Activated CD4-positive, alpha-beta T cell treated with anti-CD3 and anti-CD28 coated beads, Interleukin-2, amount 10 ng/mL, durations not matched to agents 24 days and 14 days (primary cell): ENCODE results near the gene AGTRAP. TPM values are rescaled to one million over a fixed set of nuclear protein-coding genes. Genes with fewer than 3 reads are reported as not detected.

ENCODE experiments used
- DNase-seq: peaks from one replicate; pipeline ENCODE4 v3.0.0; 2022
- H3K27ac Mint-ChIP-seq: one replicate; pipeline ENCODE4 v1.8.0; 2022; ENCODE audit warnings: mild to moderate bottlenecking, mixed read lengths
- H3K27me3 Mint-ChIP-seq: one replicate; pipeline ENCODE4 v1.8.0; 2022; ENCODE audit warnings: mixed read lengths
- H3K36me3 Mint-ChIP-seq: one replicate; pipeline ENCODE4 v1.8.0; 2022; ENCODE audit warnings: low read depth, mild to moderate bottlenecking, mixed read lengths
- H3K4me1 Mint-ChIP-seq: one replicate; pipeline ENCODE4 v1.8.0; 2021; ENCODE audit warnings: mixed read lengths
- H3K4me3 Mint-ChIP-seq: one replicate; pipeline ENCODE4 v1.8.0; 2022; ENCODE audit warnings: mild to moderate bottlenecking, moderate library complexity, mixed read lengths
- H3K9me3 Mint-ChIP-seq: one replicate; pipeline ENCODE4 v1.8.0; 2021; ENCODE audit warnings: mixed read lengths
- intact Hi-C: fragments of 100-400 bp; cut with micrococcal nuclease; formaldehyde crosslinking; loops from one replicate; pipeline ENCODE4 v1.15.1; 2023
- total RNA-seq: library from RNA; stranded (reverse); gene quantifications from 2 replicates; pipeline ENCODE4 v1.2.3, GENCODE V29; 2022

Gene AGTRAP
- total RNA-seq, 1 donor from 2014 or later = 14.0 TPM

GRCh38 chr1:11735531-11735853 lies 444 bp upstream of the AGTRAP start:
- Mint-ChIP-seq H3K4me1 (peaks cover 51% of the 10 kb centered on the region), H3K27ac (no peak overlapping the region), H3K4me3 (peak overlapping the region; percentile 98), H3K27me3 (no peaks in the 10 kb centered on the region), H3K9me3 (no peaks in the 10 kb centered on the region), H3K36me3 (peaks cover 2% of the 10 kb centered on the region)
- DNase-seq = no peak
- intact Hi-C loops = loop anchor here (5.0 to 10.0 kb wide), 3 partner anchors 73 to 461 kb away; partner anchors contain the start of genes FBXO6 and UBIAD1

- intact Hi-C loops = loop anchor here (2.0 to 10.0 kb wide), 4 partner anchors 70 to 462 kb away; partner anchors contain the start of genes CLCN6, FBXO6 and UBIAD1
- DNase-seq = peak; percentile 85
- H3K9me3 Mint-ChIP-seq = no peaks in the 10 kb centered on the region
- no peak overlapping the region for H3K27ac Mint-ChIP-seq
- peaks cover 4% of the 10 kb centered on the region for H3K36me3 Mint-ChIP-seq
- H3K27me3 Mint-ChIP-seq = no peaks in the 10 kb centered on the region
- peaks cover 55% of the 10 kb centered on the region for H3K4me1 Mint-ChIP-seq
- peak overlapping the region; percentile 98 for H3K4me3 Mint-ChIP-seq
Observed at GRCh38 chr1:11736746-11737639, 1.1 kb downstream of the AGTRAP start.

GRCh38 chr1:11738096-11738495 lies 2.2 kb downstream of the AGTRAP start:
- Mint-ChIP-seq H3K4me3 (no peak overlapping the region), H3K27me3 (no peaks in the 10 kb centered on the region), H3K4me1 (peaks cover 57% of the 10 kb centered on the region), H3K9me3 (no peaks in the 10 kb centered on the region), H3K36me3 (peaks cover 7% of the 10 kb centered on the region), H3K27ac (no peak overlapping the region)
- DNase-seq = no peak
- intact Hi-C loops = loop anchor here (5.0 to 10.0 kb wide), 3 partner anchors 76 to 463 kb away; partner anchors contain the start of genes FBXO6 and UBIAD1

- H3K4me1 Mint-ChIP-seq = peaks cover 55% of the 10 kb centered on the region
- H3K9me3 Mint-ChIP-seq = no peaks in the 10 kb centered on the region
- no peaks in the 10 kb centered on the region for H3K27me3 Mint-ChIP-seq
Observed at GRCh38 chr1:11738783-11739182, 2.8 kb downstream of the AGTRAP start.

GRCh38 chr1:11740258-11741192 lies 4.6 kb downstream of the AGTRAP start:
- no peaks in the 10 kb centered on the region for H3K9me3 Mint-ChIP-seq
- intact Hi-C loops = no loop called here
- peak overlapping the region; percentile 68 for H3K4me3 Mint-ChIP-seq
- peak overlapping the region; percentile 16 for H3K27ac Mint-ChIP-seq
- H3K27me3 Mint-ChIP-seq = no peaks in the 10 kb centered on the region
- DNase-seq = peak; percentile 83
- peaks cover 54% of the 10 kb centered on the region for H3K4me1 Mint-ChIP-seq
- peaks cover 7% of the 10 kb centered on the region for H3K36me3 Mint-ChIP-seq

More at GRCh38 chr1:11738783-11739182, 2.8 kb downstream of the AGTRAP start:
- no peak for DNase-seq
- peaks cover 7% of the 10 kb centered on the region for H3K36me3 Mint-ChIP-seq
- no peak overlapping the region for H3K27ac Mint-ChIP-seq
- intact Hi-C loops = loop anchor here (5.0 to 10.0 kb wide), 3 partner anchors 76 to 464 kb away; partner anchors contain the start of genes FBXO6 and UBIAD1
- H3K4me3 Mint-ChIP-seq = no peak overlapping the region

- Mint-ChIP-seq H3K27me3 (no peaks in the 10 kb centered on the region), H3K27ac (no peak overlapping the region), H3K4me3 (peak overlapping the region; percentile 68), H3K9me3 (no peaks in the 10 kb centered on the region), H3K4me1 (peaks cover 52% of the 10 kb centered on the region), H3K36me3 (peaks cover 7% of the 10 kb centered on the region)
- no peak for DNase-seq
- intact Hi-C loops = no loop called here
Observed at GRCh38 chr1:11741482-11741881, 5.5 kb downstream of the AGTRAP start.

GRCh38 chr1:11741919-11742558 lies 6.1 kb downstream of the AGTRAP start:
- peak overlapping the region; percentile 18 for H3K4me3 Mint-ChIP-seq
- no peaks in the 10 kb centered on the region for H3K27me3 Mint-ChIP-seq
- no peaks in the 10 kb centered on the region for H3K9me3 Mint-ChIP-seq
- intact Hi-C loops = no loop called here
- no peak overlapping the region for H3K27ac Mint-ChIP-seq
- H3K36me3 Mint-ChIP-seq = peaks cover 12% of the 10 kb centered on the region
- H3K4me1 Mint-ChIP-seq = peaks cover 49% of the 10 kb centered on the region
- DNase-seq = no peak

GRCh38 chr1:11744287-11744686 lies 8.4 kb downstream of the AGTRAP start:
- Mint-ChIP-seq H3K27me3 (no peaks in the 10 kb centered on the region), H3K36me3 (peaks cover 14% of the 10 kb centered on the region), H3K9me3 (no peaks in the 10 kb centered on the region)

GRCh38 chr1:11746092-11746491 lies 10.2 kb downstream of the AGTRAP start:
- intact Hi-C loops = no loop called here

More at GRCh38 chr1:11744287-11744686, 8.4 kb downstream of the AGTRAP start:
- Mint-ChIP-seq H3K4me1 (peaks cover 39% of the 10 kb centered on the region), H3K27ac (no peak overlapping the region), H3K4me3 (no peak overlapping the region)
- no peak for DNase-seq
- intact Hi-C loops = no loop called here

GRCh38 chr1:11746795-11747487 lies 11.0 kb downstream of the AGTRAP start:
- no peak overlapping the region for H3K4me3 Mint-ChIP-seq
- peaks cover 15% of the 10 kb centered on the region for H3K4me1 Mint-ChIP-seq
- H3K27me3 Mint-ChIP-seq = no peaks in the 10 kb centered on the region
- H3K9me3 Mint-ChIP-seq = no peaks in the 10 kb centered on the region
- H3K36me3 Mint-ChIP-seq = peaks cover 12% of the 10 kb centered on the region
- no peak for DNase-seq
- H3K27ac Mint-ChIP-seq = no peak overlapping the region
- intact Hi-C loops = no loop called here

More at GRCh38 chr1:11746092-11746491, 10.2 kb downstream of the AGTRAP start:
- no peaks in the 10 kb centered on the region for H3K27me3 Mint-ChIP-seq
- H3K27ac Mint-ChIP-seq = no peak overlapping the region
- peaks cover 23% of the 10 kb centered on the region for H3K4me1 Mint-ChIP-seq
- DNase-seq = no peak
- peaks cover 12% of the 10 kb centered on the region for H3K36me3 Mint-ChIP-seq
- H3K4me3 Mint-ChIP-seq = no peak overlapping the region
- H3K9me3 Mint-ChIP-seq = no peaks in the 10 kb centered on the region

GRCh38 chr1:11748294-11749202 lies 12.6 kb downstream of the AGTRAP start:
- no peak for DNase-seq
- Mint-ChIP-seq H3K27ac (no peak overlapping the region), H3K4me3 (no peak overlapping the region), H3K9me3 (no peaks in the 10 kb centered on the region), H3K4me1 (peaks cover 12% of the 10 kb centered on the region), H3K36me3 (peaks cover 9% of the 10 kb centered on the region), H3K27me3 (no peaks in the 10 kb centered on the region)
- intact Hi-C loops = no loop called here

GRCh38 chr1:11749203-11749689 lies 13.3 kb downstream of the AGTRAP start:
- intact Hi-C loops = no loop called here
- H3K36me3 Mint-ChIP-seq = peaks cover 9% of the 10 kb centered on the region
- peaks cover 12% of the 10 kb centered on the region for H3K4me1 Mint-ChIP-seq
- H3K9me3 Mint-ChIP-seq = no peaks in the 10 kb centered on the region
- H3K4me3 Mint-ChIP-seq = no peak overlapping the region
- peak; percentile 78 for DNase-seq
- H3K27ac Mint-ChIP-seq = no peak overlapping the region
- H3K27me3 Mint-ChIP-seq = no peaks in the 10 kb centered on the region
